Naive thymus-derived CD4-positive, alpha-beta T cell (primary cell): ENCODE data around the gene GTF2H2. TPM values are rescaled to one million over a fixed set of nuclear protein-coding genes. Genes with fewer than 3 reads are reported as not detected.
"Not testable (repeated sequence)": the region's sequence is repeated elsewhere in the genome, so short reads cannot be mapped to it uniquely, and the experiment has no call there.

ENCODE experiments used
- ATAC-seq: fragments of 150-1000 bp; cut with Tn5 transposase; 2 replicates; pipeline ENCODE4 v1.10.0; 2021; ENCODE audit warnings: mild to moderate bottlenecking, moderate library complexity
- CTCF ChIA-PET: fragments of 350-600 bp; sonication (Branson Sonifier 250); formaldehyde crosslinking; loops from one replicate; lab custom pipeline; 2021; ENCODE audit warnings: antibody characterized with exemption; lab: Charles Lee
- POLR2A ChIA-PET: fragments of 350-600 bp; sonication (Branson Sonifier 250); formaldehyde crosslinking; loops from one replicate; lab custom pipeline; 2021; ENCODE audit warnings: antibody characterized with exemption, inconsistent platforms; lab: Charles Lee
- DNase-seq, 9 donors: peaks; one replicate each; pipeline versions ENCODE4 v3.0.0 to v3.0.0-alpha.2; 2020 to 2022; ENCODE audit warnings: mixed read lengths in 1 of 9
- H3K27ac ChIP-seq: one replicate; pipeline ENCODE4 v1.7.0; 2013; ENCODE audit warnings: mild to moderate bottlenecking, low read depth, low read length, moderate library complexity
- H3K27me3 ChIP-seq, 2 donors: one replicate each; pipeline ENCODE4 v1.7.0; 2013; ENCODE audit warnings: low read length in 2 of 2, mild to moderate bottlenecking in 2 of 2, moderate library complexity in 2 of 2; ENCODE audit not compliant: control insufficient read depth in 2 of 2, insufficient read depth in 2 of 2
- H3K36me3 ChIP-seq, 3 experiments: 1 replicate in 2 of 3; 2 replicates in 1 of 3; pipeline ENCODE4 v1.7.0; 2013; ENCODE audit warnings: low read length in 3 of 3, mild to moderate bottlenecking in 3 of 3, moderate library complexity in 1 of 3; ENCODE audit not compliant: insufficient read depth in 3 of 3, control insufficient read depth in 2 of 3
- H3K4me1 ChIP-seq, 2 donors: one replicate each; pipeline ENCODE4 v1.7.0; 2013; ENCODE audit warnings: low read length in 2 of 2, mild to moderate bottlenecking in 2 of 2, moderate library complexity in 1 of 2; ENCODE audit not compliant: control insufficient read depth in 2 of 2, insufficient read depth in 2 of 2
- H3K4me3 ChIP-seq: 2 replicates; pipeline ENCODE4 v1.7.0; 2013; ENCODE audit warnings: mild to moderate bottlenecking, low read length
- H3K9me3 ChIP-seq, 3 experiments: 1 replicate in 2 of 3; 2 replicates in 1 of 3; pipeline ENCODE4 v1.7.0; 2013; ENCODE audit warnings: low read length in 3 of 3; ENCODE audit not compliant: control insufficient read depth in 2 of 3
- H3K27ac Mint-ChIP-seq, 9 donors: one replicate each; pipeline ENCODE4 v1.8.0; 2020 to 2022; ENCODE audit warnings: mixed read lengths in 9 of 9, mild to moderate bottlenecking in 8 of 9, moderate library complexity in 5 of 9, inconsistent platforms in 2 of 9
- H3K27me3 Mint-ChIP-seq, 5 donors: one replicate each; pipeline ENCODE4 v1.8.0; 2021 to 2022; ENCODE audit warnings: mixed read lengths in 5 of 5, mild to moderate bottlenecking in 1 of 5
- H3K36me3 Mint-ChIP-seq, 5 donors: one replicate each; pipeline ENCODE4 v1.8.0; 2020 to 2022; ENCODE audit warnings: mixed read lengths in 5 of 5, mild to moderate bottlenecking in 3 of 5, inconsistent platforms in 1 of 5
- H3K4me1 Mint-ChIP-seq, 7 donors: one replicate each; pipeline ENCODE4 v1.8.0; 2020 to 2022; ENCODE audit warnings: mixed read lengths in 7 of 7, mild to moderate bottlenecking in 3 of 7, inconsistent platforms in 1 of 7
- H3K4me3 Mint-ChIP-seq, 10 donors: one replicate each; pipeline ENCODE4 v1.8.0; 2020 to 2022; ENCODE audit warnings: mild to moderate bottlenecking in 10 of 10, mixed read lengths in 10 of 10, moderate library complexity in 6 of 10, inconsistent platforms in 2 of 10
- H3K9me3 Mint-ChIP-seq, 11 donors: one replicate each; pipeline ENCODE4 v1.8.0; 2020 to 2022; ENCODE audit warnings: mixed read lengths in 11 of 11, mild to moderate bottlenecking in 4 of 11, inconsistent platforms in 1 of 11, moderate library complexity in 1 of 11
- intact Hi-C, 2 donors: fragments of 100-400 bp; cut with micrococcal nuclease; formaldehyde crosslinking; loops; one replicate each; pipeline ENCODE4 v1.15.1; 2023
- polyA plus RNA-seq, 2 donors: library from polyadenylated mRNA; unstranded; fragments of 300-500 nt; fragmentation: Illumina TruSeq; gene quantifications; one replicate each; pipeline ENCODE4 v1.2.3, GENCODE V29; 2021
- total RNA-seq, 6 experiments: library from RNA in 5 of 6; stranded (reverse) in 5 of 6; gene quantifications; 1 replicate in 5 of 6; 2 replicates in 1 of 6; pipeline ENCODE4 v1.2.3 and lab custom pipeline; 2021 to 2026

The GTF2H2 gene
- total and polyA plus RNA-seq, 7 experiments from 2014 or later: 6.7 to 54.4 (median 23.6) TPM

DNA sequence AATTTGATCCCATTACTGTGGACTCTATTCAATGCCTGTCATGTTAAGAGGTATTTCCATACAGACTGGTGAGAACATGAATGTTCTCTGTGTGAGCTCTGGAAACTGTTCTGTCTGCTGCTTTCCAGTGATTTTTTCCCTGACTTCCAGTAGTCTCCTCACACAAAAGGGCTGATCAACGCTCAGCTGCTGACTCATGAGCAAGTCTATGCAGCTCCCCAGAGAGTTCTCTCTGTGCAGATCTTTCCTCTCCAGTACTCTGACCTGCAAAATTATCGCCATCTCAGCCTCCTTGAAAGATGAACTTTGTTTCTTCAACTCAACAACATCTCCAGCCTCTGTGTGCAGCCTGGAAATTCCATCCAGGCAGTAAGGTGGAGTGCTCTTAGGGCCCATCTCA, 23.3 kb downstream of the GTF2H2 start:
- H3K4me3 Mint-ChIP-seq, H3K4me1 Mint-ChIP-seq, H3K9me3 ChIP-seq, DNase-seq, H3K9me3 Mint-ChIP-seq, CTCF ChIA-PET, H3K4me3 ChIP-seq, H3K27me3 ChIP-seq, intact Hi-C loops, H3K36me3 Mint-ChIP-seq, H3K36me3 ChIP-seq, H3K27me3 Mint-ChIP-seq, H3K27ac Mint-ChIP-seq, H3K4me1 ChIP-seq, ATAC-seq, POLR2A ChIA-PET, H3K27ac ChIP-seq: not testable (repeated sequence)

DNA sequence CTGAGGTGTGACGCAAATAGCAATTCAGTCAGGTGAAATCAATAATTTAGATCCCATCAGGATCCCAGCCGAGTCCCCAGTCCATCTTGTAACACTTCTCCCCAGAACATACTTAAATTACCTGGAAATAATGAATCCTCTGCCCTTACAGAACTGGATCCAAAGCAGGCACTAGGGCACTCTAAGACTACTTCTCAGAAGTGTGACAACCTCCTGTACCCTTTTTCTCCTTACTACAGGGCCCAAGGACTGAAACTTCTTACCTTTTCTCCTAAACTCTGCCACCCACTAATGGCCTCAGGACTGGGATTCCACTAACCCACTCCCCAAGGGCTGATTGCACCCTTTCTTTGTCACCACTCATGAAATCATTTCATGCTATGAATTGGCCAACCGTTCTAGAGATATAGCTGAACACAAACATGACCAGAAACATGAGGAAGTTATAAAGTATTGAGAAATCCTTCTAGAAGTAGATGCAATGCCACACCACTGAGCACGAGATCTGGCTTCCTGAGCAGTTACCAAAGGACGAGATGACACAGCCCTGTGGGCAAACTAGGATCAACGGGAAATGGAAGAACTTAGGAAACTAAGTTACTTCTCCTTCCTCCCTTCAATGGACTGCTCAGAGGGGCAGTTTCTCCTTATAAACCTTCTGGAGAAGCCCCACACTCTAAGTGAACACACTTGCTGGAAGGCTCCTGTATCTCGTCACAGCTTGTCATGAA, 36.3 kb downstream of the GTF2H2 start:
- H3K4me3 Mint-ChIP-seq, H3K9me3 Mint-ChIP-seq, DNase-seq, CTCF ChIA-PET, H3K27me3 Mint-ChIP-seq, H3K4me3 ChIP-seq, H3K4me1 ChIP-seq, POLR2A ChIA-PET, H3K27ac ChIP-seq, intact Hi-C loops, H3K9me3 ChIP-seq, H3K36me3 ChIP-seq, H3K27ac Mint-ChIP-seq, H3K27me3 ChIP-seq, H3K4me1 Mint-ChIP-seq, H3K36me3 Mint-ChIP-seq: not testable (repeated sequence)
- peak; percentile 85 for ATAC-seq

DNA sequence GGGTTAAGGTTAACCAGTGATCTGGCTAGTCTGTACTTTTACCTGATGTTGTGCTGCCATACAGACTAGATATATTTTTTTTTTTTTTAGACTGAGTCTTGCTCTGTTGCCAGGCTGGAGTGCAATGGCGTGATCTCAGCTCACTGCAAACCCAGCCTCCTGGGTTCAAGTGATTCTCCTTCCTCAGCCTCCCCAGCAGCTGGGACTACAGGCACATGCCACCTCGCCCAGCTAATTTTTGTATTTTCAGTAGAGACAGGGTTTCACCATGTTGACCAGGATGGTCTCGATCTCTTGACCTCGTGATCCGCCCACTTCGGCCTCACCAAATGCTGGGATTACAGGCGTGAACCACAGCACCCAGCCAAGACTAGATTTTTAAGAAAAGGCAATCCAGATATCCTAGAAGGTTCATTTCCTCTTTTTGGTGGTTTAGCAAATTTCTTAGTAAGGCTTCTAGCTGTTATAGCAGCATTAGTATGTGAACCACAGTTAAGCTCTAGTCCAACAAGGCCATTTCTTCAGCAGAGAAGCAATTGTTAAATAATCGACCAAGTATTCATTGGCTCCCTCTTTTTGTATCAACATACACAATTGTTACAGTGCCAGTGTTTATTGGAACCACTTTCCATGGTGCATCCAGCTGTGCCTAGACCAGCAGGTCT, 42.1 kb downstream of the GTF2H2 start, which contains the start of gene NAIP:
Gene NAIP, minus strand, starts transcription at position 51 of the 665 bp plus-strand sequence. CDS start 12,424 bp downstream, outside the sequence.
- H3K27me3 ChIP-seq, H3K4me1 Mint-ChIP-seq, ATAC-seq, H3K27ac ChIP-seq, H3K27me3 Mint-ChIP-seq, H3K36me3 ChIP-seq, DNase-seq, H3K4me1 ChIP-seq, H3K27ac Mint-ChIP-seq, H3K9me3 Mint-ChIP-seq, CTCF ChIA-PET, H3K4me3 ChIP-seq, H3K4me3 Mint-ChIP-seq, intact Hi-C loops, H3K9me3 ChIP-seq, POLR2A ChIA-PET, H3K36me3 Mint-ChIP-seq: not testable (repeated sequence)

DNA sequence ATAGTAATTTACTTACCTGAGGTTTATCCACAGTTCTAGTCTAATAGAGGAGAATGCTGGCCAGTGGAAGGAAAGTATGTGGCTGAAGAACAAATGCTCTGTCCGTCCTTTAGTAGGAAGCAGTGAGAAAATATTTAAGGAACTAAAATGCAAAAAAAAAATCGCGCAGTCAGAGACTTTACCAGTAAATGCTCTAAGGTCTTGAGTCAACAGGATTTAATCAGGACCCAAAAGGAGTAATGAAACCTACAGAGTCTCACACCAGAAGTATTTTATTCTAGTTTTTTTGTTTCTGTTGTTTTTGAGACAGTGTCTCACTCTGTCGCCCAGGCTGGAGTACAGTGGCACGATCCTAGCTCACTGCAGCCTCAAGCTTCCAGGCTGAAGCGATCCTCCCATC, 46.8 kb downstream of the GTF2H2 start:
- DNase-seq, H3K4me1 ChIP-seq, H3K4me3 ChIP-seq, H3K4me1 Mint-ChIP-seq, H3K36me3 Mint-ChIP-seq, H3K9me3 Mint-ChIP-seq, POLR2A ChIA-PET, H3K27ac ChIP-seq, H3K9me3 ChIP-seq, H3K27me3 Mint-ChIP-seq, H3K27me3 ChIP-seq, intact Hi-C loops, CTCF ChIA-PET, H3K27ac Mint-ChIP-seq, H3K36me3 ChIP-seq, H3K4me3 Mint-ChIP-seq: not testable (repeated sequence)
- ATAC-seq: peak; percentile 36

DNA sequence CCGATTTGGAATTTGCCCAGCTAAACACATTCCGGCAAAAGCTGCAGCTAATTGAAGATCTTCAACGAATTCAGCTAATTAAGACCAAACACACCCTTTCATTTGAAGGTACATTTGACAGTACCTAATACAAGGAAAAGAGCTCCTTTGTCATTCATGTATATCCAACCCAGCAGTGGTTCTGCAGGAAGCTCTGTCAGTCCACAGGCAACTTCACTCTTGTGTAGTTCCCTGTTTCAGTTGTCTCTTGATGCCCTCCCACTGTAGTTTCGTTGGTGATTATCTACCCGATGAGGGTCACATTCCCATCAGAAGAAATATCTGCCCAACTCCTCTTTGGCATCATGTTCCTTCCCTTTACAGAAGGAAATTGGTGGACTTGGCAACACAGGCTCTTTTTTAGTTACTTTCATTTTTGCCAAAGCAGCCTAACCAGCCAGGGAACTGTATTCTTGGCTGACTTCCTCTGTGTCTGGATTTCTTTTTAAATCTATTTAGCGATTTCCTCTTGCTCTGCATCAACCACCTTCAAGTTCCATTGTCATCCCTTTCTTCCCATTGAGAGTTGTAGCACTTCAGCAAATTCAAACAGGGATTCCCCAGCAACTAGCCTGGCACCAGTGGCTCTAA, 49.0 kb downstream of the GTF2H2 start:
- POLR2A ChIA-PET, H3K36me3 Mint-ChIP-seq, H3K4me1 ChIP-seq, H3K27ac Mint-ChIP-seq, H3K9me3 Mint-ChIP-seq, intact Hi-C loops, H3K27me3 Mint-ChIP-seq, H3K4me1 Mint-ChIP-seq, H3K4me3 ChIP-seq, DNase-seq, H3K36me3 ChIP-seq, CTCF ChIA-PET, H3K27me3 ChIP-seq, H3K27ac ChIP-seq, H3K9me3 ChIP-seq, H3K4me3 Mint-ChIP-seq: not testable (repeated sequence)
- ATAC-seq: peak; percentile 42

DNA sequence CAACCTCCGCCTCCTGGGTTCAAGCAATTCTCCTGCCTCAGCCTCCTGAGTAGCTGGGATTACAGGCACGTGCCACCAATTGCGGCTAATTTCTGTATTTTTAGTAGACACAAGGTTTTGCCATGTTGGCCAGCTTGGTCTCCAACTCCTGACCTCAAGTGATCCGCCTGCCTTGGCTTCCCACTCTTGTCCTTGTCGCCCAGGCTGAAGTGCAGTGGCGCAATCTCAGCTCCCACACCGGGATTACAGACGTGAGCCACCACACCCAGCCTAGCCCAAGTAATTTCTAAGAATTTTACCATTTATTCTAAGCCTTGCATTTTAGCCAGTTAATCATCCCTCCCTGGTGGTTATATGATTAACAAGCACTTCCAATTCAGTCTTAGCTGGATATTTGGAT, 53.3 kb downstream of the GTF2H2 start:
- H3K27ac ChIP-seq: no peak overlapping the region
- DNase-seq: no peak
- intact Hi-C loops: no loop called here

More for the DNA sequence above, 53.3 kb downstream of the GTF2H2 start:
- no peak for ATAC-seq
- no peak overlapping the region for H3K4me3 ChIP-seq
- Mint-ChIP-seq H3K27ac (no peak overlapping the region), H3K36me3 (peaks cover 0 to 15% (median 0%) of the 10 kb centered on the region in 5 donors), H3K4me3 (no peak overlapping the region), H3K4me1 (no peaks in the 10 kb centered on the region), H3K9me3 (no peaks in the 10 kb centered on the region), H3K27me3 (peaks cover 0 to 4% (median 0%) of the 10 kb centered on the region in 5 donors)
- no peaks in the 10 kb centered on the region for H3K36me3 ChIP-seq
- CTCF ChIA-PET: no interaction called here
- H3K27me3 ChIP-seq: no peaks in the 10 kb centered on the region
- H3K4me1 ChIP-seq: no peaks in the 10 kb centered on the region
- POLR2A ChIA-PET: no interaction called here
- no peaks in the 10 kb centered on the region for H3K9me3 ChIP-seq
